OCI-LY7 (cell line): Measurements from ENCODE around the gene BARX1. TPM values are rescaled to one million over a fixed set of nuclear protein-coding genes. Genes with fewer than 3 reads are reported as not detected.

ENCODE experiments used
- BruUV-seq: library from RNA; stranded (reverse); fragments of 400-500 nt; replicated peaks from 2 replicates; lab custom pipeline; 2021; lab: Mats Ljungman, UMichigan
- CTCF ChIA-PET: fragments of 300-600 bp; sonication (Branson Sonifier 250); formaldehyde crosslinking; loops from one replicate; lab custom pipeline; 2022; ENCODE audit warnings: antibody characterized with exemption; ENCODE audit not compliant: unreplicated experiment; lab: Charles Lee
- POLR2A ChIA-PET: fragments of 300-600 bp; sonication (Branson Sonifier 250); formaldehyde crosslinking; loops from one replicate; lab custom pipeline; 2022; ENCODE audit warnings: antibody characterized with exemption; lab: Charles Lee
- DNase-seq: peaks from one replicate; pipeline ENCODE4 v3.0.0-alpha.2; 2015; ENCODE audit warnings: low spot score
- H2AFZ ChIP-seq: fragments of 200-600 bp; sonication (generic), shearing (Covaris generic); 2 replicates; pipeline ENCODE4 v1.6.1; 2014; ENCODE audit warnings: mild to moderate bottlenecking, antibody characterized with exemption, low read length, moderate library complexity
- H3K27ac ChIP-seq: fragments of 200-600 bp; sonication (generic); 2 replicates; pipeline ENCODE4 v1.5.1; 2014; ENCODE audit warnings: mixed run types, low read depth, mild to moderate bottlenecking, moderate library complexity, low read length, inconsistent platforms; ENCODE audit not compliant: poor library complexity, severe bottlenecking
- H3K36me3 ChIP-seq: fragments of 200-600 bp; sonication (generic); 2 replicates; pipeline ENCODE4 v1.6.1; 2014; ENCODE audit warnings: mild to moderate bottlenecking, antibody characterized with exemption, low read length, moderate library complexity, mixed read lengths; ENCODE audit not compliant: insufficient read depth
- H3K4me1 ChIP-seq: fragments of 200-600 bp; sonication (generic); 2 replicates; pipeline ENCODE4 v1.5.1; 2014; ENCODE audit warnings: mild to moderate bottlenecking, low read length; ENCODE audit not compliant: insufficient read depth, poor library complexity, severe bottlenecking
- H3K4me2 ChIP-seq: fragments of 200-600 bp; sonication (generic); 2 replicates; pipeline ENCODE4 v1.6.1; 2014; ENCODE audit warnings: mild to moderate bottlenecking, low read length
- H3K4me3 ChIP-seq: fragments of 200-600 bp; sonication (generic); 2 replicates; pipeline ENCODE4 v1.5.1; 2014; ENCODE audit warnings: mild to moderate bottlenecking, low read depth, low read length; ENCODE audit not compliant: poor library complexity, severe bottlenecking
- H3K79me2 ChIP-seq: fragments of 200-600 bp; sonication (generic); 2 replicates; pipeline ENCODE4 v1.6.1; 2016; ENCODE audit warnings: low read depth, mild to moderate bottlenecking, low read length, moderate library complexity, mixed read lengths; ENCODE audit not compliant: insufficient read depth
- H3K9me2 ChIP-seq: fragments of 200-600 bp; sonication (generic); 2 replicates; pipeline ENCODE4 v1.6.1; 2016; ENCODE audit warnings: mild to moderate bottlenecking, low read length, mixed read lengths; ENCODE audit not compliant: insufficient read depth
- H3K9me3 ChIP-seq: fragments of 200-600 bp; sonication (generic); 2 replicates; pipeline ENCODE4 v1.6.1; 2014; ENCODE audit warnings: mild to moderate bottlenecking, mixed run types, low read length, mixed read lengths
- H4K20me1 ChIP-seq: fragments of 200-600 bp; sonication (generic); 2 replicates; pipeline ENCODE4 v1.6.1; 2014; ENCODE audit warnings: mild to moderate bottlenecking, antibody characterized with exemption, low read length, moderate library complexity, mixed read lengths; ENCODE audit not compliant: insufficient read depth
- CTCF ChIP-seq: fragments of 200-600 bp; sonication (generic); conservative IDR thresholded peaks from 2 replicates; pipeline ENCODE4 v1.5.1; 2014; ENCODE audit warnings: mild to moderate bottlenecking, antibody characterized with exemption, low read length, moderate library complexity, mixed read lengths
- EZH2phosphoT487 ChIP-seq: fragments of 200-600 bp; sonication (generic); IDR thresholded peaks from 2 replicates; pipeline ENCODE4 v1.6.1; 2018; ENCODE audit warnings: low read depth, borderline replicate concordance, mild to moderate bottlenecking, mixed run types, antibody characterized with exemption, low read length, moderate library complexity, mixed read lengths
- intact Hi-C: fragments of 100-400 bp; cut with micrococcal nuclease; formaldehyde crosslinking; loops from one replicate; pipeline ENCODE4 v1.10.0; 2022; ENCODE audit not compliant: unreplicated experiment
- total RNA-seq, 2 experiments: library from RNA; depleted of rRNA in 1 of 2; stranded (reverse); fragments of >200 nt in 1 of 2; shearing (Covaris generic) in 1 of 2; gene quantifications; 2 replicates each; pipeline ENCODE4 v1.2.3, GENCODE V29; 2014 to 2022

The BARX1 gene
- total RNA-seq, 2 experiments from 2014 or later: not detected

- Histone ChIP-seq H3K79me2 (no peaks in the 10 kb centered on the region), H3K4me2 (no peak overlapping the region), H3K9me2 (no peaks in the 10 kb centered on the region), H2AFZ (no peak overlapping the region), H4K20me1 (no peaks in the 10 kb centered on the region), H3K4me1 (no peaks in the 10 kb centered on the region), H3K36me3 (no peaks in the 10 kb centered on the region), H3K9me3 (peaks cover 7% of the 10 kb centered on the region; the same call in 1 of the 2 replicates), H3K27ac (no peak overlapping the region), H3K4me3 (no peak overlapping the region)
- no peak for DNase-seq
- TF ChIP-seq EZH2phosphoT487 (no peak), CTCF (no peak)
- CTCF ChIA-PET: no interaction called here
- intact Hi-C loops: no loop called here
- POLR2A ChIA-PET: no interaction called here
- no TSS peak for BruUV-seq
These were observed 32.9 kb upstream of the BARX1 start for GRCh38 chr9:93988056-93988455.

DNA sequence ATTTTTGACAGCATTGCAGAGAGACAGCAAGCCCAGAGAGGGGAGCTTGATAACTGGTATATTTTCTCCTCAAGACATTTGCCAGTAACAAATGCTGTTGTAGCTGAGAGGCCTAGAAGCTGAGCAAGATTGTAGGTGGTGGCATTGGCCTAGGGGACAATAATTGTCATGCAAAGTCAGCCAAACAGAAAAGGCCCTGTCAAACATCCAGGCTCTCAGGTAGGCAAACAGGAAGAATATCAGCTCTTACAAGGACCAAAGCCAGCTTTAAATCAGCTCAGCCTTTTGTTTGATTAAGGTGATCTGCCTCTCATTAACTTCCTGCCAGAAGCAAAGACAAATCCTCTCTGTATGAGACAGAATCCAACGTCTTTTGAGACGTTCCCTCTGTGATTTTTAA lies 29.7 kb upstream of the BARX1 start:
- Histone ChIP-seq H2AFZ (no peak overlapping the region), H3K4me3 (no peak overlapping the region), H3K4me1 (no peaks in the 10 kb centered on the region), H4K20me1 (no peaks in the 10 kb centered on the region), H3K27ac (no peak overlapping the region), H3K4me2 (no peak overlapping the region), H3K36me3 (no peaks in the 10 kb centered on the region), H3K9me2 (no peaks in the 10 kb centered on the region), H3K9me3 (no peaks in the 10 kb centered on the region), H3K79me2 (no peaks in the 10 kb centered on the region)
- intact Hi-C loops: no loop called here
- POLR2A ChIA-PET: interaction anchor here (0.6 kb wide), 1 partner anchor 16 kb away, joined by 3 read pairs; no protein-coding TSS in a partner anchor
- CTCF ChIA-PET: no interaction called here
- no TSS peak for BruUV-seq
- TF ChIP-seq EZH2phosphoT487 (no peak), CTCF (no peak)
- DNase-seq: no peak

GRCh38 chr9:93983875-93984274 lies 28.7 kb upstream of the BARX1 start:
- H3K9me3 ChIP-seq: no peaks in the 10 kb centered on the region
- POLR2A ChIA-PET: no interaction called here
- H3K27ac ChIP-seq: no peak overlapping the region
- no peaks in the 10 kb centered on the region for H3K79me2 ChIP-seq
- no peaks in the 10 kb centered on the region for H3K9me2 ChIP-seq
- no peaks in the 10 kb centered on the region for H3K4me1 ChIP-seq
- H3K4me3 ChIP-seq: no peak overlapping the region
- intact Hi-C loops: no loop called here
- H2AFZ ChIP-seq: no peak overlapping the region
- DNase-seq: no peak
- TF ChIP-seq CTCF (no peak), EZH2phosphoT487 (no peak)
- BruUV-seq: no TSS peak
- H3K4me2 ChIP-seq: no peak overlapping the region
- CTCF ChIA-PET: no interaction called here
- H3K36me3 ChIP-seq: no peaks in the 10 kb centered on the region
- H4K20me1 ChIP-seq: no peaks in the 10 kb centered on the region
